Measurements from ENCODE around the gene CYFIP1. TPM values are rescaled to one million over a fixed set of nuclear protein-coding genes. Genes with fewer than 3 reads are reported as not detected.

Gene CYFIP1
- total RNA-seq, 1 experiment from 2014 or later, result 143 TPM

DNA sequence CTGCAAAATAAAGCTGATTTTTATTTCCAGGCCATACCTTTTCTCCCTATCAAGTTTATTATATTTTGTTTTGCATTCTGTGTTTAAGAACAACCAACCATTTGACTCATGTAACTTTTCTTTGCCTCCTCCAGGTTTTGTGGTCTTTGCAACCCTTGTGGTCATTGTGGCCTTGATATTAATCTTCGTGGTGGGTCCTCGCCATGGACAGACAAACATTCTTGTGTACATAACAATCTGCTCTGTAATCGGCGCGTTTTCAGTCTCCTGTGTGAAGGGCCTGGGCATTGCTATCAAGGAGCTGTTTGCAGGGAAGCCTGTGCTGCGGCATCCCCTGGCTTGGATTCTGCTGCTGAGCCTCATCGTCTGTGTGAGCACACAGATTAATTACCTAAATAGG, 114.1 kb downstream of the CYFIP1 start:
- no peak overlapping the region for H2AFZ ChIP-seq (ENCODE audit: low read depth, low read length, poor library complexity, severe bottlenecking)
- peaks cover 40% of the 10 kb centered on the region for H3K79me2 ChIP-seq (ENCODE audit: insufficient read depth, low read length)
- peaks cover 28 to 59% of the 10 kb centered on the region in 2 experiments for H3K36me3 ChIP-seq (ENCODE audit: control insufficient read depth in 1 of 2, insufficient read depth in 2 of 2, low read length in 2 of 2)
- H4K20me1 ChIP-seq (ENCODE audit: insufficient read depth), result no peaks in the 10 kb centered on the region; the same call in 1 of the 2 replicates
- H3K27ac ChIP-seq (ENCODE audit: low read depth, low read length), result no peak overlapping the region
- POLR2A ChIA-PET, result no interaction called here
- H3K4me2 ChIP-seq (ENCODE audit: low read length), result no peak overlapping the region
- ATAC-seq (no peak), DNase-seq (ENCODE audit: low read depth, low spot score) (no peak)
- intact Hi-C loops (cut with micrococcal nuclease), result no loop called here
- H3K9ac ChIP-seq (ENCODE audit: low read length), result no peak overlapping the region
- TF ChIP-seq SP1 (IDR thresholded peaks at IDR 0.05; ENCODE audit: low read depth) (no peak), CBX3 (IDR thresholded peaks at IDR 0.05; ENCODE audit: low read depth) (no peak), JUND (IDR thresholded peaks at IDR 0.05) (no peak), ZFX (IDR thresholded peaks at IDR 0.05) (no peak), EGR1 (IDR thresholded peaks at IDR 0.05; ENCODE audit: low read depth) (no peak), POLR2A (IDR thresholded peaks at IDR 0.05; ENCODE audit: borderline replicate concordance, extremely low read depth, insufficient read depth, insufficient read length) (no peak), FOSL1 (IDR thresholded peaks at IDR 0.05; ENCODE audit: low read depth) (no peak), ATF3 (IDR thresholded peaks at IDR 0.05) (no peak), EZH2 (IDR thresholded peaks at IDR 0.05) (no peak), SIN3A (IDR thresholded peaks at IDR 0.05; ENCODE audit: low read depth) (no peak), CEBPB (IDR thresholded peaks at IDR 0.05; ENCODE audit: low read depth) (no peak), SRF (IDR thresholded peaks at IDR 0.05; ENCODE audit: low read depth) (no peak), EZH2phosphoT487 (IDR thresholded peaks at IDR 0.05; ENCODE audit: borderline replicate concordance) (no peak), RAD21 (IDR thresholded peaks at IDR 0.05; ENCODE audit: low read depth) (no peak), TCF7L2 (IDR thresholded peaks at IDR 0.05; ENCODE audit: borderline replicate concordance, extremely low read depth, insufficient read depth, insufficient read length) (no peak), ZNF274 (IDR thresholded peaks at IDR 0.05; ENCODE audit: low read depth, low read length) (no peak)
- TF ChIP-seq, protein P1, sequence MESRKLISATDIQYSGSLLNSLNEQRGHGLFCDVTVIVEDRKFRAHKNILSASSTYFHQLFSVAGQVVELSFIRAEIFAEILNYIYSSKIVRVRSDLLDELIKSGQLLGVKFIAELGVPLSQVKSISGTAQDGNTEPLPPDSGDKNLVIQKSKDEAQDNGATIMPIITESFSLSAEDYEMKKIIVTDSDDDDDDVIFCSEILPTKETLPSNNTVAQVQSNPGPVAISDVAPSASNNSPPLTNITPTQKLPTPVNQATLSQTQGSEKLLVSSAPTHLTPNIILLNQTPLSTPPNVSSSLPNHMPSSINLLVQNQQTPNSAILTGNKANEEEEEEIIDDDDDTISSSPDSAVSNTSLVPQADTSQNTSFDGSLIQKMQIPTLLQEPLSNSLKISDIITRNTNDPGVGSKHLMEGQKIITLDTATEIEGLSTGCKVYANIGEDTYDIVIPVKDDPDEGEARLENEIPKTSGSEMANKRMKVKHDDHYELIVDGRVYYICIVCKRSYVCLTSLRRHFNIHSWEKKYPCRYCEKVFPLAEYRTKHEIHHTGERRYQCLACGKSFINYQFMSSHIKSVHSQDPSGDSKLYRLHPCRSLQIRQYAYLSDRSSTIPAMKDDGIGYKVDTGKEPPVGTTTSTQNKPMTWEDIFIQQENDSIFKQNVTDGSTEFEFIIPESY (IDR thresholded peaks at IDR 0.05; ENCODE audit: extremely low read depth, insufficient replicate concordance, low read length), result no peak
- RAD21 ChIA-PET (ENCODE audit: low non-redundant PET in 1 of 2, low total read pairs in 2 of 2, uncharacterized antibody in 2 of 2, unreplicated experiment in 2 of 2), result no interaction called here
- no peaks in the 10 kb centered on the region for H3K27me3 ChIP-seq (ENCODE audit: insufficient read depth, low read length)
- CTCF ChIA-PET, result no interaction called here
- BruUV-seq (replicated peaks), result no TSS peak
- H3K9me3 ChIP-seq (ENCODE audit: control insufficient read depth in 1 of 2, insufficient read depth in 1 of 2, low read depth in 1 of 2, low read length in 2 of 2), result no peaks in the 10 kb centered on the region
- H3K4me1 ChIP-seq (ENCODE audit: control insufficient read depth in 1 of 2, insufficient read depth in 2 of 2, low read length in 2 of 2), result no peaks in the 10 kb centered on the region
- no peak overlapping the region for H3K4me3 ChIP-seq (replicated peaks in 1 of 2; ENCODE audit: low read depth in 1 of 2, low read length in 2 of 2)
- H3K9me2 ChIP-seq (ENCODE audit: insufficient read depth), result no peaks in the 10 kb centered on the region

All from HCT116 (cell line).